Activated T-cell treated with anti-CD3 and anti-CD28 coated beads, Interleukin-2, amount 50 U/mL, for 48 hours (primary cell): Measurements from ENCODE around the gene GUCY1A2.
"Not testable (repeated sequence)": the region's sequence is repeated elsewhere in the genome, so short reads cannot be mapped to it uniquely, and the experiment has no call there.

Experiments used
- DNase-seq, 2 experiments: peaks; one replicate each; pipeline ENCODE4 v3.0.0-alpha.2; 2020

Gene GUCY1A2

GRCh38 chr11:106828576-106828975 lies 189.7 kb downstream of the GUCY1A2 start:
- no peak for DNase-seq

- no peak for DNase-seq
Observed at GRCh38 chr11:106827687-106828086, 190.6 kb downstream of the GUCY1A2 start.

GRCh38 chr11:106826558-106826957 lies 191.7 kb downstream of the GUCY1A2 start:
- not testable (repeated sequence) for DNase-seq

GRCh38 chr11:106821826-106822225 lies 196.4 kb downstream of the GUCY1A2 start:
- DNase-seq = no peak

- DNase-seq = no peak
Observed at GRCh38 chr11:106821291-106821690, 197.0 kb downstream of the GUCY1A2 start.

GRCh38 chr11:106818443-106818842 lies 199.8 kb downstream of the GUCY1A2 start:
- DNase-seq = no peak

- DNase-seq = no peak
Observed at GRCh38 chr11:106815209-106815608, 203.1 kb downstream of the GUCY1A2 start.

GRCh38 chr11:106813806-106814205 lies 204.5 kb downstream of the GUCY1A2 start:
- no peak for DNase-seq

- DNase-seq = no peak
Observed at GRCh38 chr11:106794058-106794457, 224.2 kb downstream of the GUCY1A2 start.

- no peak for DNase-seq
Observed at GRCh38 chr11:106789406-106789805, 228.9 kb downstream of the GUCY1A2 start.

- DNase-seq = no peak
Observed at GRCh38 chr11:106787454-106787853, 230.8 kb downstream of the GUCY1A2 start.

GRCh38 chr11:106785913-106786650 lies 232.2 kb downstream of the GUCY1A2 start:
- DNase-seq = no peak

GRCh38 chr11:106777302-106777701 lies 241.0 kb downstream of the GUCY1A2 start:
- DNase-seq = not testable (repeated sequence)

GRCh38 chr11:106770489-106771085 lies 247.7 kb downstream of the GUCY1A2 start:
- no peak for DNase-seq

GRCh38 chr11:106765469-106766258 lies 252.6 kb downstream of the GUCY1A2 start:
- DNase-seq = no peak

- DNase-seq = no peak
Observed at GRCh38 chr11:106763501-106763900, 254.8 kb downstream of the GUCY1A2 start.

GRCh38 chr11:106761745-106762144 lies 256.5 kb downstream of the GUCY1A2 start:
- no peak for DNase-seq

GRCh38 chr11:106761240-106761639 lies 257.0 kb downstream of the GUCY1A2 start:
- no peak for DNase-seq

GRCh38 chr11:106748059-106748458 lies 270.2 kb downstream of the GUCY1A2 start:
- DNase-seq = no peak

- no peak for DNase-seq
Observed at GRCh38 chr11:106745941-106746340, 272.3 kb downstream of the GUCY1A2 start.

- DNase-seq = no peak
Observed at GRCh38 chr11:106733635-106734034, 284.6 kb downstream of the GUCY1A2 start.

- DNase-seq = no peak
Observed at GRCh38 chr11:106728859-106729258, 289.4 kb downstream of the GUCY1A2 start.

GRCh38 chr11:106728379-106728778 lies 289.9 kb downstream of the GUCY1A2 start:
- no peak for DNase-seq

- DNase-seq = no peak
Observed at GRCh38 chr11:106727256-106727655, 291.0 kb downstream of the GUCY1A2 start.
